Stimulated activated CD4-positive, alpha-beta T cell treated with anti-CD3 and anti-CD28 coated beads, Interleukin-15, amount 100 ng/mL, for 24 hours (primary cell): ENCODE data around the gene GNG3.
"Not testable (repeated sequence)": the region's sequence is repeated elsewhere in the genome, so short reads cannot be mapped to it uniquely, and the experiment has no call there.

ENCODE experiments used
- DNase-seq: peaks from one replicate; pipeline ENCODE4 v3.0.0-alpha.2; 2020

The GNG3 gene

GRCh38 chr11:62724171-62724570 lies 16.7 kb downstream of the GNG3 start:
- no peak for DNase-seq

GRCh38 chr11:62725646-62726045 lies 18.2 kb downstream of the GNG3 start:
- no peak for DNase-seq

DNA sequence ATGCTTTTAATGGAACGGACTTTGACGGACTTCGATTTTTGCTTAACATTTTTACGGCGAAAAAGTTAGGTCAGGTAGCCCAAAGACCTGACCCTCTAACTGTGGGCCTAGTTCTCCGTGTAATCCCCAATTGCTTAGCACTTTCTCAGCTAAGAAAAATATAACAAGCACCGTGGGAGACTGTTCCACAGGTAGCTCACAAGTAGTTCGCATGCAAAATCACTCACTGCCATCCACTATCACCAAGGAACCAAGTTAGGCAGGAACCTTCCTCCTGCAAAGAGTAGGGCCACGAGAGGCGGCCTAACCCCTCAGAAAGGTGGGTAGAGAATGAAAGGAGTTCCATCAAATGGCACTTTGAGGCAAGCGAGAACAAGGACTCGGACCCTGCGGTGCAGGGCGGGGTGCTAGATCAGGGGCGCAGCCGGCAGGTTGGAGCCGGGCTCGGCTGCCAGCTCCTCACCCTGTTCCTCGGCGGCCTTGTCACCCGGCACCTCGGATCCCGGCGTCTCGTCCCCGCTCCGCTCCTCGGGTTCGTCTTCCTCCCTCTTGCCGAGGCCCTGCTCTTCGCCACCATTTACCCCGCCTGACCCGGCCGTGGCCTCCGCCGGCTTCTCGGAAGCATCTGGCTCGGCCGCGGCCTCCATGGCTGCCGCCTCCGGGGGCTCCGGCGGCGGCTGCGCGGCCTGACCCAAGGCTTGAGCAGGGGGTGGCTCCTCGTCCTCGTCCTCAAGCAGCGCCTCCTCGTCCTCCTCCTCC lies 18.9 kb downstream of the GNG3 start:
- DNase-seq, result peak; percentile 34

GRCh38 chr11:62726915-62727164 lies 19.4 kb downstream of the GNG3 start:
- DNase-seq, result no peak

DNA sequence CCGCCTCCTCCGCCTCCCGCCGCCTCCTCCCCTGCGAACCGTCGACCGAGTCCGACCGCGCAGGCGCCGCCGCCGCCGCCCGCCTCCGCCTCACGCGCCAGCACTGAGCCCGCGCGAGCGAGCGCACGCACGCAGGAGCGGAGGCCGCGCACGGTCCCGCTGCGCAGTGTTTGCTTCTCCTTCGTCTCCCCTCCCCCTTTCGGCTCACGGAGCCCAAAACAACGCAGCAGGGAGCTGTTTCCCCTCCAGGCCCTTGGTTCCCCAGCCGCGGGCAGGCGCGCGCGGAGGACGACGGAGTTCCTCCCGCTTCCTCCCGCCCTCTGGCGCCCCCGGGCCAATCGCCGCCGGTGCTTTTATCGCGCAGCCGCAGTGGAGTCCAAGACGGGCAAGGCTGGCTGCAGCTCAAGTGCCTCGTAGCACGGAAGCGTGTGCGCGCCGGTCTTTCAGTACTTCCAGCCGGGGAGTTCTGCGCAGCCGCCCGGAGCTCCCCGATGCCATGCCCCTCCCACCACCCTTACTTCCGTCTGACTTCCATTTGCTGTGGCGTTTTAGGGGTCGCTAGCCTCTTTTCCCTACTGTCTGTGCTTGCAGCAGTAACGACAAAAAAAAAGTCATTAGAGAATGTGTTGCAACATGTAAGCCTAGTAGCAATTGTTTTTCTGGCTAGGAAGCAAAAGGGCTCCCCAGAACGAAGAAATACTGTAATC lies 19.8 kb downstream of the GNG3 start, which contains the start of gene HNRNPUL2:
Gene HNRNPUL2 (minus strand): TSS at position 293 of the 707 bp plus-strand sequence. CDS start 301 bp downstream, outside the sequence.
- DNase-seq, result peak; percentile 98

DNA sequence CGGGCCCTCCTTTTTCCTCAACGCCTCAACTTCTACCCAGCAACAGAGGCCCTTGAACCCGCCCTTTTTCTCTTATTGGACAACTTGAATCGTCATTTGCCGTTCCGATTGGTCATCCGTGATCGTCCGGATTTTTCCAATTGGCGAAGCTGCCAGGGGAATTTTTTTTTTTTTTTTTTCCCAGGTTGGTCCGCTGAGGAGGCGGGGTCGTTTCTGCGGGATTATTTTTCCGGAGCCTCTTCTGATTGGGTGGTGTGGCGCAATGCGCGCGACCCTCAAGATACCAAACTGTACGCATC lies 20.3 kb downstream of the GNG3 start:
- DNase-seq, result peak; percentile 87

DNA sequence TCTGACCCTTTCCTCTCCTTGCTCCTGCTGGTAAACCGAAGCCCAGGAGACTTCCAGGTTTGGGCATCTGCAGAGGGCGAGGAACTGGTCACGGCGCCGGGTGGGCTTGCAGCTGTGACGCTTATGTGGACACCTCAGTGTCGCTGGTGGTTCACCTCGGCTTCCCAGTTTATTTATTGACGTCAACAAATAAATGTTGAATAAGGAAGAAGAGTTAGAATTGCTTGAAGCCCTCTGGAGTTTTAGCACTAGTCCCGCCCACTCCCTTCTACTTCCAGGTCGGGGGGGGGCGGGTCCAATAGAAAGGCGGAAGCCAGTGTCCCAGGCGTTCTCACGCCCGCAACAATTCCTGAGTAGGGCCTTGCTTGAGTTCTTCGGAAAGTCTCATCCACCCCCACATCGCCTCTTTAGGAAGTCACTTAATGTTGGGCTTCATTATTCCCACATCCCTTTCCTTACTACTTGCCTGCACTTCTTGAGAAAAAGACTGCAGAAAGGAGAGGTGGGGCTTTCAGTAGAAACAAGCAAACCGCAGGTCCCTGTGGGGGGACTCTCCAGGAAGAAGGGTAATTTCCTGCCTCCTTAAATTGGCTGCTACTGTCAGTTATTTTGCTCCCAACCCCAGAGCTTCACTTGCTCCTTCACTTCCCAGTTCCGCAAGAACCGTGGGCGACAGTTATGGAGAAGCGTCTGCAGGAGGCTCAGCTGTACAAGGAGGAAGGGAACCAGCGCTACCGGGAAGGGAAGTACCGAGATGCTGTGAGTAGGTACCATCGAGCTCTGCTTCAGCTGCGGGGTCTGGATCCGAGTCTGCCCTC lies 20.9 kb downstream of the GNG3 start, which contains the start of gene TTC9C:
Gene TTC9C (plus strand): TSS at position 316 of the 818 bp plus-strand sequence. CDS start 363 bp downstream, at position 679.
- peak; percentile 92 for DNase-seq

DNA sequence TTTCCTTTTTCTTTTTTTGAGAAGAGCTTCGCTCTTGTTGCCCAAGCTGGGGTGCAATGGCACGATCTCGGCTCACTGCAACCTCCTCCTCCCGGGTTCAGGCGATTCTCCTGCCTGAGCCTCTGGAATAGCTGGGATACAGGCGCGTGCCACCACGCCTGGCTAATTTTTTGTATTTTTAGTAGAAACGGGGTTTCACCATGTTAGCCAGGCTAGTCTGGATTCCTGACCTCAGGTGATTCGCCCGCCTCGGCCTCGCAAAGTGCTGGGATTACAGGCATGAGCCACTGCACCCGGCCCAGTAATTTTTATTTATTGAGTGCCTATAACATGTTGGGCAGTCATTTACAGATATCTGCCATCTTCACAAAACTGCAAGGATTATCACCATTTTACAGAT lies 22.6 kb downstream of the GNG3 start:
- not testable (repeated sequence) for DNase-seq

- DNase-seq, result no peak
Measured at GRCh38 chr11:62732830-62733229, 25.4 kb downstream of the GNG3 start.

DNA sequence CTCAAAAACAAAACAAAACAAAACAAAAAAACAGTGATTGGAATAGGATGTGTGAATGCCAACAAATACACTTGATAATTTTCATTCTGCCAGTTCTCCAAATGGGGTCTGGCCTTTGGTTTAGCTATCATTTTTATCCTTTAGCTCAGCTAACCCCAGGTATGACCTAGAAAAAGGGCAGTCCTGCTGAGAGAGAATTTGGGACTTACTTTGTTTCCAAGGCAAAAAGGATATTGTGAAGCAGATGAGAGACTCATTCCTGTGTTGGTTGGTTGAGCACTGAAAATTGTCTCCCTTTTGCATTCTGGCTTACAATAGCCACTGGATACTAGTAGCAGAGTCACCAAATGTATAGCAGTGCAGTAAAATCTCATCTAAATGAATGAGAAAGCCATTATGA lies 29.7 kb downstream of the GNG3 start:
- DNase-seq, result no peak

DNA sequence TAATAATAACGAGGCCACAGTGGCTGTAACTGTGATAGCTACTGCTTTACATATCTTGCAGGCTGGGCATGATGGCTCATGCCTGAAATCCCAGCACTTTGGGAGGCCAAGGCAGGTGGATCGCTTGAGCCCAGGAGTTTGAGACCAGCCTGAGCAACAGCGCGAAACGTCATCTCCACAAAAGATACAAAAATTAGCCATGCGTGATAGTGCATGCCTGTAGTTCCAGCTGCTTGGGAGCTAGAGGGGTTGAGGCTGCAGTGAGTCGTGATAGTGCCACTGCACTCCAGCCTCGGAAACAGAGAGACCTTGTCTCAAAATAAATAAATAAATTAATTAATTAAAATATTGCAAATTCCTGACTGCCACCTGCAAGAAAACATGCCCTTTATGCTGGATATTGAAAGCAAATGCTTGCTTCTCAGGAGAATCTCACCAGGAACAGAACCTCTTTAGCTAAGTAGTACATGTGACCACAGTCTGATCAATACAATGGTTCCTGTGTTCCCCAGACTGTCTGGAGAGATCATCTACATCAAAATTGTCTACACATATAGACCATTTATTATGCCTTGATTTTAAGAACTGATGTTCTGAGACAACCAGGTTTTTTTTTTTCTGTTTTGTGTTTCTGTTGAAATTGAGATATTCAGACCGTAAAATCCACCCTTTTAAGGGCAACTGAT lies 40.1 kb downstream of the GNG3 start:
- DNase-seq, result no peak

DNA sequence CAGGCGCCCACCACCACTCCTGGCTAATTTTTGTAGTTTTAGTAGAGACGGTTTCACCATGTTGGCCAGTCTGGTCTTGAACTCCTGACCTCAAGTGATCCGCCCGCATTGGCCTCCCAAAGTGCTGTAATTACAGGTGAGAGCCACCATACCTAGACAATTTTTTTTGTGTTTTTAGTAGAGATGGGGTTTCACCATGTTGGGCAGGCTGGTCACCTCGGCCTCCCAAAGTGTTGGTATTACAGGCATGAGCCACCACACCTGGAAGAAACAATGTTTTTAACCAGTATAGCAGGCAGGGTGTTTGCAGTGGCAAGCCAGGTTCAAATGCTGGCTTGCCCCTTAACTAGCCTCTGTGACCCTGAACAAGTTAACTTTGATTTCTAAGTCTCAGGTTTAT lies 42.5 kb downstream of the GNG3 start:
- not testable (repeated sequence) for DNase-seq

GRCh38 chr11:62752177-62752785 lies 44.8 kb downstream of the GNG3 start:
- DNase-seq, result no peak

DNA sequence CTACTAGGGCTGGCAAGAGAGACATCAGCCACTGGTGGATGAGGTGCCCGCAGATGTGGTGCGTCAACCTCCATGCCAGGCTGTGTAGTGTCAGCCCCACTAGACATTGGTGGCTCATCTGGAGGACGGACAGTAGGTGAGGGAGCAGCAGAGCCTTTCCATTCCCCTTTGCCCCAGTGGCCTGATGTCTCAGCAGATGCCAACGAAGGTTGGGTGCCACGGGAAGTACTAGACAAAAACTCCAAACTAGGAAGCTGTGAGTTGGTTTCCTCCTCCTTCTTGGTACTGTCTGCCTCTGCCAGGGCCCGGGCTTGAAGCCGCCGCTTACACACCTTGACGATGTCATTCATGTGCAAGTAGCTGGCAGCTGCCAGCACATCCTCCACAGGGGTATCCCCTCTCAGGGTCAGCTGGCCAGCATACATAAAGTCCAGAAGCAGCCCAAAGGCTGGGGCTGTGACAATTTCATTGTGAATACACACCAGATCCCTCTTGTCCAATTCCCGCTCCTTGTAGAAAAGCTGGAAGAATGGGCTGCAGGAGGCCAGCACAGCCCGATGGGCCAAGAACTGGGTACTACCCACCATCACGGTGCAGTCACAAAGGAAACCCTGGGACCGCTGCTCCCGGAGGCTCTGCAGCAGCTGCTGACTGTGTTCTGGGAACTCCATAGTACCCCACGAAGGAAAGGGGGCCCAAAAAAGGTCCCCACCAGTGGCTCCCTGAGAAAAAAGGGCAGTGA lies 45.7 kb downstream of the GNG3 start:
- DNase-seq, result no peak

- DNase-seq, result peak; percentile 97
Measured at GRCh38 chr11:62753736-62754603, 46.5 kb downstream of the GNG3 start, which contains the start of gene ZBTB3. TSS of gene ZBTB3 (minus strand) at chr11:62754160. CDS start at chr11:62753664, 496 bp downstream.

DNA sequence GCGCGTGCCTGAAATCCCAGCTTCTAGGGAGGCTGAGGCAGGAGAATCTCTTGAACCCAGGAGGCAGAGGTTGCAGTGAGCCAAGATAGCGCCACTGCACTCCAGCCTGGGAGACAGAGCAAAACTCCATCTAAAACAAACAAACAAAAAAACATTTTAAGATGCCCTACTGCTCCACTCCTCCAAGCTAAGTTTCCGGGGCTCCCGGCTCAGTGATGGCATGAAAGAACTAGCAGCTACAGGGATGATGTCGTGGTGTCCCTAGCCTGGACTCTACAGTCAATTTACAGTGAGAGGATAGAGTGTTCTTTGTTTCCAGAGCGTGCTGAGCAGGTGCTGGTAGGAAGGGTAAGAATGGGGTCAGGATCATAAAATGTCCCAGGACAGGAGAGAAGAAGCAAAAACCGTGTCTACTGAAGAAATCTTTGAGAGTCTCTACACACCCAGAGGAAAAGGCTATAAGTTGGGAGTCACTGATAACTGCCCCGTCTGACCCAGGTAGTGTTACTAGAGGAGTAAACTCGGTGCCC lies 47.7 kb downstream of the GNG3 start:
- no peak for DNase-seq

DNA sequence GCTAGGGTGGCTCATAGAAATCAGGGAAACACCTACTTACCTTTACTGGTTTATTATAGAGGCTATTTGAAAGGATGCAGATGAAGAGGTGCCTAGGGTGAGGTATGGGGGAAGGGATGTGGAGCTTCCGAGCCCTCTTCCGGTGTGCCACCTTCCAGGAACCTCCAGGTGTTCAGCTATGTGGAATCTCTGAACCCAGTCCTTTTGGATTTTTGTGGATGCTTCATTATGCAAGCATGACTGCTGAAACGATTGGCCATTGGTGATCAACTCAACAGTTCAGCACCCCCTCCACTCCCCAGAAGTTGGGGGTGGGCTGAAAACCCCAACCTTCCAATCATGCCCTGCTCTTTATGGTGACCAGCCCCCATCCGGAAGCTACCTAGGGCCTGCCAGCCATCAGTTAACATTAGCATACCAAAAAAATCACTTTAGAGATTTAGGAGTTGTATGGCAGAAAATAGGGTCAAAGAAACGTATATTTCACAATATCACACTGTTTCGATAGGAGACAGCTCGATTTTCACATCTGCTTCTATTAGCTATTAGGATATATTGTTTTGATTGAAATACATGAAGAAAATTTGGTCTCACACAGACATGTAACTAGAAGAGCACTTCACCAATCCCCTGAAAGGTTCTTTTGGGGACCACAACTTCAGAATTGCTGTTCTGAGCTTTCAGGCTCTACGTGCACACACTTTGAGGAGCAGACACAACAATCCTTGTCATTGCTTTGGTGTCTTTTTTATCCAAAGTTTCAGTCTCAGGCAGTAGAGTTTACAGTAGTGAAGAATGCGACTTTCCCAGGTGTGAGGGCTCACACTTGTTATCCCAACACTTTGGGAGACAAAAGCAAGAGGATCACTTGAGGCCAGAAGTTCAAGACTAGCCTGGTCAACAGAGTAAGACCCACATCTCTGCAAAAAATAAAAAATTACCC lies 50.6 kb downstream of the GNG3 start:
- DNase-seq, result no peak
